HUES6 (cell line): Measurements from ENCODE around the gene IL18BP.

Experiments
- H3K27ac ChIP-seq: 2 replicates; pipeline ENCODE4 v1.7.0; 2013; ENCODE audit warnings: low read depth, mild to moderate bottlenecking, low read length, inconsistent platforms
- H3K27me3 ChIP-seq: 2 replicates; pipeline ENCODE4 v1.6.1; 2013; ENCODE audit warnings: low read length; ENCODE audit not compliant: control insufficient read depth, insufficient read depth
- H3K36me3 ChIP-seq: 2 replicates; pipeline ENCODE4 v1.6.1; 2013; ENCODE audit warnings: low read length; ENCODE audit not compliant: control insufficient read depth, insufficient read depth
- H3K4me1 ChIP-seq: 2 replicates; pipeline ENCODE4 v1.6.1; 2013; ENCODE audit warnings: low read length; ENCODE audit not compliant: control insufficient read depth, insufficient read depth
- H3K4me3 ChIP-seq: 2 replicates; pipeline ENCODE4 v1.5.1; 2013; ENCODE audit warnings: low read depth, low read length
- H3K9ac ChIP-seq: one replicate; pipeline ENCODE4 v1.6.1; 2013; ENCODE audit warnings: mild to moderate bottlenecking, low read length
- H3K9me3 ChIP-seq: 2 replicates; pipeline ENCODE4 v1.6.1; 2013; ENCODE audit warnings: low read depth, low read length; ENCODE audit not compliant: control insufficient read depth, insufficient read depth

The IL18BP gene

GRCh38 chr11:71979094-71979493 lies 19.6 kb upstream of the IL18BP start:
- peaks cover 48% of the 10 kb centered on the region for H3K36me3 ChIP-seq
- H3K9me3 ChIP-seq = no peaks in the 10 kb centered on the region
- no peak overlapping the region for H3K27ac ChIP-seq
- H3K27me3 ChIP-seq = no peaks in the 10 kb centered on the region
- H3K4me1 ChIP-seq = no peaks in the 10 kb centered on the region
- H3K9ac ChIP-seq = no peak overlapping the region
- H3K4me3 ChIP-seq = no peak overlapping the region

DNA sequence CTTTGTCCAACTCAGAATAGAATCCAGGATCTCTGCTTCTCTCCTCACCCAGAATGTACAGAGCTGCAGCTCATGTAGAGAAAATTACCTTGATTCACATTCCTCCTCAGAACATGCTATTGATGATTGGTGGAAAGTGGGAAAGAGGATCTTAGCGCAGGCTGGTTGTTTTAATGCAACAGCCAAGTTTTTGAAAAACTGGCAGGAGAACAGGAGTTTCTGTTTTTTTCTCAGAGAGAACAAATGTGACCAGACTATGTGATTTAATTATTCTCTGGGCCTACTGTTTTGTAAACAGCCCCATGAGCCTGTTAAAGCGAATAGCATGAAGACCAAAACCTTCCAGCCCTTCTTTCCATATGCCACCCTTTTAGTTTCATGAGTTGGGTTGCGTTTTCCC lies 19.1 kb upstream of the IL18BP start:
- Histone ChIP-seq H3K4me3 (no peak overlapping the region), H3K4me1 (no peaks in the 10 kb centered on the region), H3K9ac (no peak overlapping the region), H3K36me3 (peaks cover 45% of the 10 kb centered on the region), H3K9me3 (no peaks in the 10 kb centered on the region), H3K27ac (no peak overlapping the region), H3K27me3 (no peaks in the 10 kb centered on the region)

DNA sequence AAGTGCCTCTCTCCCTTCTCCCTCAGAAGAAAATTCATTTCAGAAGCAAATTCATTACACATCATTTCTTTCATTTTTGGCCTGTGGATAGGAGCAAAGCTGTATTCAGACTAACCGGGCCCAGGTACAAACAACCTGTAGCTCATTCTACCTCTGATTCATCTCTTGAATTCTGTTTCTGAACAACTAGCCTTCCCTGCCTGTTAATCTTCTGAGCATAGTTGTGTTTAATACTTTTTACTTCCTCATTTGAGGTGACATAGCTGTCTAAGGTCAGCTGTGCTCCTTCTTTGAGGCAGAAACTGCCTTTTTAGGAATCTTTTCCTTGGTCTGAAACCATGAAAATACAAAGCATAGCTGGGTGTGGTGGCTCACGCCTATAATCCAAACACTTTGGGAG lies 12.6 kb upstream of the IL18BP start:
- Histone ChIP-seq H3K27me3 (no peaks in the 10 kb centered on the region), H3K9ac (no peak overlapping the region)

DNA sequence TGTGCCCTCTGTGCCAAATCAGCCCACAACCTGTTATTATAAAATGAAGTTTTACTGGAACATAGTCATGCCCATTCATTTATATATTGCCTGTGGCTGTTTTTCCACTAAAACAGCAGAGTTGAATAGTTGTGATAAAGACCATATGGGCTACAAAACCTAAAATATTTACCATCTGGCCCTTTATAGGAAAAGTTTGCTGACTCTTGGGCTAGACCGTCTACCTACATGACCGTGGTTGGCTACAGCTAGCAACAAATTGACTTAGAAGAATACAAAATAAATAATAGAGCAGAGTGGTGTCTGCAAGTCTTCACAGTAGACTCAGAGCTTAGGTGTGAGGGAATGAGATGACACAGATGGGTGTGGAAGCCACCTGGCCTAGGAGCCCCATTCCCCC lies 11.2 kb upstream of the IL18BP start:
- no peak overlapping the region for H3K4me3 ChIP-seq
- H3K27me3 ChIP-seq = no peaks in the 10 kb centered on the region
- peaks cover 55% of the 10 kb centered on the region for H3K36me3 ChIP-seq
- H3K9me3 ChIP-seq = no peaks in the 10 kb centered on the region
- no peak overlapping the region for H3K9ac ChIP-seq
- H3K4me1 ChIP-seq = no peaks in the 10 kb centered on the region
- no peak overlapping the region for H3K27ac ChIP-seq

More for the DNA sequence above, 12.6 kb upstream of the IL18BP start:
- Histone ChIP-seq H3K4me1 (no peaks in the 10 kb centered on the region), H3K9me3 (no peaks in the 10 kb centered on the region), H3K27ac (no peak overlapping the region), H3K4me3 (no peak overlapping the region), H3K36me3 (peaks cover 47% of the 10 kb centered on the region)

- H3K27ac ChIP-seq = no peak overlapping the region
- H3K4me3 ChIP-seq = no peak overlapping the region
- H3K36me3 ChIP-seq = peaks cover 51% of the 10 kb centered on the region
- no peaks in the 10 kb centered on the region for H3K4me1 ChIP-seq
- no peaks in the 10 kb centered on the region for H3K27me3 ChIP-seq
- no peaks in the 10 kb centered on the region for H3K9me3 ChIP-seq
- H3K9ac ChIP-seq = no peak overlapping the region
Measured at GRCh38 chr11:71988050-71988449, 10.7 kb upstream of the IL18BP start.

- no peak overlapping the region for H3K9ac ChIP-seq
- no peaks in the 10 kb centered on the region; the same call in 1 of the 2 replicates for H3K4me1 ChIP-seq
Measured at GRCh38 chr11:71990701-71991100, 8.0 kb upstream of the IL18BP start.

DNA sequence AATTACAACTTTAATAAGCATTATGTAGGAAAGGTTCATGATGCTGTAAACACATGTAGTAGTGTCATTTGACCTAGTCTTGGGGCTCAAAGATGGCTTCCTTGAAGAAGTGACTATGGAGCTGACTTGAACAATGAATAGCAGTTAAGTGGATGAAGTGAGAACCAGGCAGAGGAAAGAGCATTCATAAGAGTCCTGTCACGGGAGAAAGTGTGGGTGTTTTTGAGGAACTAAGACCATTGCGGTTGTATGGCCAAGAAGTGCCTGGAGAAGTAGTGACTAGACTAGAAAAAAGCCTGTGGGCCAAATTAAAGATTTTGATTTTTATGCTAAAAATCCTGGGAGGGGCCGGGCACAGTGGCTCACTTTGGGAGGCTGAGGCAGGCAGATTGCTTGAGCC lies 7.2 kb upstream of the IL18BP start:
- Histone ChIP-seq H3K36me3 (peaks cover 40% of the 10 kb centered on the region), H3K4me3 (no peak overlapping the region), H3K9ac (no peak overlapping the region), H3K9me3 (no peaks in the 10 kb centered on the region), H3K27ac (no peak overlapping the region), H3K4me1 (no peaks in the 10 kb centered on the region; the same call in 1 of the 2 replicates), H3K27me3 (no peaks in the 10 kb centered on the region)

More at GRCh38 chr11:71990701-71991100, 8.0 kb upstream of the IL18BP start:
- no peak overlapping the region for H3K27ac ChIP-seq
- no peaks in the 10 kb centered on the region for H3K27me3 ChIP-seq
- peaks cover 42% of the 10 kb centered on the region for H3K36me3 ChIP-seq
- no peak overlapping the region for H3K4me3 ChIP-seq
- H3K9me3 ChIP-seq = no peaks in the 10 kb centered on the region

DNA sequence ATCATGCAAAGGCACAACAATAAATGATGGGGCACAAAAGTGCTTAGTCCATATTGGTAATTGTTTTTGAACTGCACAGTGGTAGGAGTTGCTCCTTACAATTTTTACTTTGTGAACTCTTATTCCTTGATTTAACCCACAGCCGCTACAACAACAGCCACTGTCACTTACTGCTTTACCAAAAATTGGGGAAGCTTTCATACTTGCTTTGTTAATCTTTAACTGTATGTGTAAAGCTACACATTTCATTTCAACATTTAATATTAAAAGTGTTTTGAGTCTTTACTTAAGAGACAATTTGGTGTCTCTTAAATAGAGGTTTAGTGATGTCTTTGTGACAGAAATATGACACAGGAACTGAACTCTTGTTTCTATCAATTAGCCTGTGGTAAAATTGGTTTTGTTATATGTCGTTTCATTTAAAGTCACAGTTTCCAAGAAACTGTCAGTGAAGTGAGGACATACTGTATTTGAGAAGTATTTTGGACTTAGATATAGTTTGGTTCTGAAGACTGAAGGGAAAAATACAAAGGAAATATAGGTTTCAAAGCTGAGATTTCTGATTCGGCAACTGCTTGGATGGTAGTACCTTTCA lies 6.5 kb upstream of the IL18BP start:
- H3K9me3 ChIP-seq = no peaks in the 10 kb centered on the region
- H3K4me3 ChIP-seq = no peak overlapping the region
- no peaks in the 10 kb centered on the region for H3K27me3 ChIP-seq
- no peak overlapping the region for H3K9ac ChIP-seq
- H3K27ac ChIP-seq = no peak overlapping the region
- H3K4me1 ChIP-seq = no peaks in the 10 kb centered on the region; the same call in 1 of the 2 replicates
- peaks cover 35% of the 10 kb centered on the region for H3K36me3 ChIP-seq

GRCh38 chr11:71994786-71995185 lies 3.9 kb upstream of the IL18BP start:
- no peak overlapping the region for H3K27ac ChIP-seq
- no peaks in the 10 kb centered on the region for H3K9me3 ChIP-seq
- H3K27me3 ChIP-seq = no peaks in the 10 kb centered on the region
- H3K9ac ChIP-seq = no peak overlapping the region
- no peaks in the 10 kb centered on the region; the same call in 1 of the 2 replicates for H3K4me1 ChIP-seq
- peaks cover 39% of the 10 kb centered on the region for H3K36me3 ChIP-seq
- H3K4me3 ChIP-seq = no peak overlapping the region

GRCh38 chr11:71995726-71996291 lies 2.9 kb upstream of the IL18BP start:
- no peaks in the 10 kb centered on the region; the same call in 1 of the 2 replicates for H3K4me1 ChIP-seq
- H3K27ac ChIP-seq = no peak overlapping the region
- H3K4me3 ChIP-seq = no peak overlapping the region
- no peaks in the 10 kb centered on the region for H3K27me3 ChIP-seq
- H3K9me3 ChIP-seq = no peaks in the 10 kb centered on the region
- peaks cover 36% of the 10 kb centered on the region for H3K36me3 ChIP-seq
- H3K9ac ChIP-seq = no peak overlapping the region

DNA sequence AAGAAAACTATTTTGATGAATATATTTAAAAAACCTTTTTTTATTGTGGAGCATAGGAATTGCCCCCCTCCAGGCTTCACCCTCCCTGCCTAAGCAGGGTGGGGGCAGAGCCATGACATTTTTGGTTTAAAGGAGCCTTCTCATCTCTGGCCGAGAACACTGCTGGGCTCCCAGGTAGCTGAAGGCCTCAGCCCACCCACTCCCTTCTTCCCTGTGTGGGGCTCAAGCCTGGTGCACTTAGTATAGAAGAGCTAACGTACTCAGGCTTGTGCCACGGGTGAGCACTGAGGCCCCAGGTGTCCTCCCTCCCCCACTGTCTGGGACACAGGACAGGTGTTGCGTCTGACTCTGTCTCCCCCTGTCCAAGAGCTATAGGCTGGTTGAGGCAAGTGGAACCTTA lies 2.2 kb upstream of the IL18BP start:
- Histone ChIP-seq H3K27ac (no peak overlapping the region), H3K36me3 (peaks cover 35% of the 10 kb centered on the region), H3K4me1 (no peaks in the 10 kb centered on the region; the same call in 1 of the 2 replicates), H3K9ac (no peak overlapping the region), H3K4me3 (no peak overlapping the region), H3K27me3 (no peaks in the 10 kb centered on the region), H3K9me3 (no peaks in the 10 kb centered on the region)
